Hepatic stellate cell (primary cell): ENCODE results near the gene AOPEP.
A peak's percentile ranks its signal among the peaks of the same experiment; 100 is the strongest.

Experiments
- DNase-seq: peaks from one replicate; pipeline ENCODE4 v3.0.0; 2011; ENCODE audit warnings: low spot score

Gene AOPEP

DNA sequence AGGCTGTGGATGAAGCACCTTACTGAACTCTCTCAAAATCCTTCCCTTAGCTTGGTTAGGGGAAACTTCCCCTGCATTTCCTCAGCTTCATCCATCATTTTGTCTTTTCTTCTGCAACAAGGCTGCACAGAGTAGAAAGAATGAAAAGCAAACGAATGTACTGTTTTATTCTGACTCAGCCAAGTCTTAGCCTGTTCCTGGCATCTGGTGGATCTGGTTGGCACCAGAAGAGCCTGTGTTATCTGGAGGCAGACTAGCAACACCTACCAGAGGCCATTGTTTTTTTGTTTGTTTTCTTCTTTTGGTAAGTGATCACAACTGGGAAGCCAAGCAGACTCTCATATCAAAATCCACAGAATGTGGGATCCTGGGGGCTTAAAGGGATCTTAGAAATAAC is 390.3 kb downstream of the AOPEP start:
- DNase-seq = no peak

DNA sequence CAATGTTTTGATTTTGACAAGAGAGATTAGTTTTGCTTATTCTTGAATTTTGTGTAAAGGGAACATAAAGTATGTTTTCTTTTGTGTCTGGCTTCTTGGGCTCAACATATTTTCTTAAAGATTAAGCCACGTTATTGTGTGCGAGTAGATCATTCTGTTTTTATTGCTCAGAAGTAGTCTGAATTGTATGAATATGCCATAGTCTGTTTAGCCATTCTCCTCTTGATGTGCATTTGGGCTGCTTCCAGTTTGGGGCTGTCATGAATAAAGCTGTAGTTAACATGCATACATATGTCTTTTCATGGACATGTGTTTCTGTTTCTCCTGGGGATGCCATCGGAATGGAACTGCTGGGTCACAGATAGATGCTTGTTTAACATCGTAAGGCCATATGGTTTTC is 392.1 kb downstream of the AOPEP start:
- no peak for DNase-seq

DNA sequence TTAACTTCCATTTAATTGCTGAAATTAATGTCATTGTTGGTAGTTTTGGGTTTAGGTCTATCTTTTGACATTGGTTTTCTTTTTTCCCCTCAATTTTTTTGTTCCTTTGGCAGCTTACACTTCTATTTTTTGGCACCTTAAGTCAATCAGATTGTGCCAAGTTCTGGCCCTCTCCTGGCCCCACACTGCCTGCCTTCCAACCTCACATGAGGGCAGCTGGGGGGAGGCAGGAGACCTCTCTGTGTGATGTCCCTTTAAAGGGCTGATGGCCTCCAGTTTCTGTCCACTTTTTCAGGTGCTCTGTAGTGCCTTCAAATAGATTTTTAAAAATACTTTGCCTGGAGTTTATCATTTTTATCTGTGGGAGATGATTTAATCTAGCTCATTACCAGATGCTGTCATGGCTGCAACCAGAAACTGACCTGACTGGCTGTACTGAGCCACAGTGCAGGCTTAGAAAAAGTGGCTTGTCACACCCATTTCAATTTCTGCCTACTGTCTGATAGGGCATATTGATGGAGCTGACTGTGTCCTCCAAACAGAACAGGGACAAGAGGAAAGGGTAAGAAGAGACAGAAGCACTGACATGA is 394.4 kb downstream of the AOPEP start:
- no peak for DNase-seq

DNA sequence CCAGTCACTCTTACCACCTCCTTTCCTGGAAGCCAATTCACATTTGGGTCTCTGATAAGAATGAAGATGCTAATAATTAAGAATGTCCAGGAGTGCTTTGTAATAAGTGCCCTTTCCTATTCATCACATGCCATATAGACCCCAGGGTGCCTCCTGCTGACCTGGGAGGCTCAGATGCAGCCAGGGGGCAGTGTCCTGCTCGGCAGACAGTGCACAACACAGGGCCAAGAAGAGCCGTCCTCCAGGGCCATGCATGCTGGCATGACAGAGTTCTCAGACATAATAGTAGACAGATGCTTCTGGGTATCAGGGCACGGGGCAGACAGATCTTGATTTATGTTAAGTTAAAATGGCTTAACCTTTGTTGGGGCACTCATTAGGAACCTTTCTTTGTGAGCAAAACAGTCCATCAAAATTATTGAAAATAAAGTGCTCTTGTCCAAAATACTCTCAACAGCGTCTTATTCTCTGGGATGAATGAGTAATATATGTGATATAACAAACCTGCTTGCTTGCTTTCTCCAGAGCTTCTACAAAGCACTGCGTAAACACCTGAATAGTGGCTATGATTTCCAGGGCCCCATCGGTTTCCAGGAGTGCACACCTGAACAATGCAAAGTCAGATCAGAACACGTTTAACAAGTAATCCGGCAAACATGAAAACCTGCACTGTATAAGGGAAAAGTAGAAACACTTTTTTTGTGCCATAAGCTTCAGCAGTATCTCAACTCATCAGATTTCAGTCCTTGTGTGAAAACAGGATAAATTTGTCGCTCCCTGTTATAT is 398.3 kb downstream of the AOPEP start:
- DNase-seq = no peak

DNA sequence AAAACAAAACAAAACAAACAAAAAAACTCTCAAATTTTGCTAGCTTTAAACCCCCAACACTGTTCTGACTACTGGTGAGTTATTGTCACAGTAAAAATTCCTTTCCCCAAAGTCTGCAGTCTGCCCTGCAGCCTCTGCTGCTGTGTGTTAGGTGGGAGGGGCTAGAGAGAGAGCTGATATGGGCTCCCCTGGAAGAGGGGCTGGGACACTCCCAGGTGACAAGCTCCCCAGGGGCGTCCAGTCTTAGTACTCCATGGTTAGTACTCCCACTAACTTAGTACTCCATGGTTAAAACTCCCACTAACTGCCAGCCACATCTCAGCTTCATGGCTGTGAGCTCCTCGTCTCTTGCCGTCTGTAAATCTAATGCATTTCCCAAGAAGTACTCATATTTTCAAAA is 399.2 kb downstream of the AOPEP start:
- DNase-seq = no peak

DNA sequence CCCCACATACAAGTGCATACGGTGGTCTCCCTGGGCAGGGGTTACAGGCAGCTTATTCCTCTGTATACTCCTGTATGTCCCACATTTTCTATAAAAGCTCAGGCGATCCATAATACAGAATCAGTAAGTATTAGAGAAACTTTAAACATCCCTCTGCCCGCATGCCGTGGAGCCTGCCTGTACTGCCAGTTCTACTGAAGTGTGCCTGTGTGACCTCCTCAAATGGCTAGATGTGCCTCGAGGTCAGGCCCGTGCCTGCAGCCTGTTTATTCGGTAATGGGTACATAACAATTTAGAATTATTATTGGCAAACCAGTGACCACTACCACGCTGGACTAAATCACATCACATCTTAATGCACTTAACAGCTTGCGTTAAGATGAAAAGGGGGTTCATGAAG is 400.2 kb downstream of the AOPEP start:
- DNase-seq = no peak

DNA sequence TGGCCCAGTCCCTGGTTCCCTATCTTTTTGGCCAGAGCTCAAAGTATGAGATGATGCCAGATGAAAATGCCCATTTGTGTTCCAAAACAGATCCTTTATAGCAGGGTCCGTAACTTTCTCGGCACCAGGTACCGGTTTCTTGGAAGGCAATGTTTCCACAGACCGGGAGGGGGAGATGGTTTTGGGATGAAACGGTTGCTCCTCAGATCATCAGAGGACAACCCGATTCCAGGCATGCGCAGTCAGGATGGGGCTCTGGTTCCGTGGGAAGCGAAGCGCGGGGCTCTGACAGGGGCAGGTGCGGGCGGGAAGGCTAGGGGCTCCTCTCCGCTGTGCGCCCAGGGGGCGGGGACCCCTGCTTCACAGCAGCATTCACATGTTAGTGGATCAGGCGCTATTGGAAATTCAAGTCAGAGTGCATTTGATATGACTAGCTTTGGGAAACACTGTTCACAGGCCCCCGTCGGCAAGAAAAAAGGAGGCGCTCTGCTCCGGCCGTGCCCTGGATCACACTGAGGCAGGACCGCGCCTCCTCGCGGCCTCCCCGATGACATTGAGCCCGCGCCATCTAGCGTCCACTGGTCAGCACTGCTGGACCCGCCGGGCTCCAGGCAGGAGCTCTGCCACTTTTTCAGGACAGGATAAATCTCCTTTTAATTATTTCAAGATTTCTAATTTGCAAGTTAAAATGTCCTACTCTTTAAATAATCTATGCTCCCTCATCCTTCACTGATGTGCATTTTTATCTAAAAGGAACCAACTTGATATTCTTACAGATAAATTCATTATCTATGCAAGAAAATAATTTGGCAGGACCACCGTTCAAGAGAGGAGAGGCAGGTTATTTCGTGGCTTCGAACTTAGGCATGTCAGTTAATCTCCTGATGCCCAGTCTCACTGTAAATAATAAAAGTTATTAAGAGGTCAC is 401.0 kb downstream of the AOPEP start:
- peak; percentile 88 for DNase-seq

DNA sequence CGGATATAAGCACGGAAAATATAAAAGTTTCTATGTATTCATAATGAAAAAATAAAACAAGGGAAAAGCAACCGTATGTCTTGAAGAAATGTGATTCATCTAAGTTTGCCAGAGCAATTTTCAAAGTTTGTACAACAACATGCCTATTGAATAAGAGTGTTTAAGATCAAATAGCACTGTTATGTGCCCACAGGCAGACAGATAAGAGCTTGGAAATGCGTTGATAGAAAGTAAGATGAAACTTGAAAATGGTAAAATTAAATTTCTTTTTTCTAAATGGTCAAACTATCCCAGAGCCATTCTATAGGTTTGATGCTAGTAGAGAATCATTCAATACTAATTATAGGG is 401.7 kb downstream of the AOPEP start:
- DNase-seq = no peak

DNA sequence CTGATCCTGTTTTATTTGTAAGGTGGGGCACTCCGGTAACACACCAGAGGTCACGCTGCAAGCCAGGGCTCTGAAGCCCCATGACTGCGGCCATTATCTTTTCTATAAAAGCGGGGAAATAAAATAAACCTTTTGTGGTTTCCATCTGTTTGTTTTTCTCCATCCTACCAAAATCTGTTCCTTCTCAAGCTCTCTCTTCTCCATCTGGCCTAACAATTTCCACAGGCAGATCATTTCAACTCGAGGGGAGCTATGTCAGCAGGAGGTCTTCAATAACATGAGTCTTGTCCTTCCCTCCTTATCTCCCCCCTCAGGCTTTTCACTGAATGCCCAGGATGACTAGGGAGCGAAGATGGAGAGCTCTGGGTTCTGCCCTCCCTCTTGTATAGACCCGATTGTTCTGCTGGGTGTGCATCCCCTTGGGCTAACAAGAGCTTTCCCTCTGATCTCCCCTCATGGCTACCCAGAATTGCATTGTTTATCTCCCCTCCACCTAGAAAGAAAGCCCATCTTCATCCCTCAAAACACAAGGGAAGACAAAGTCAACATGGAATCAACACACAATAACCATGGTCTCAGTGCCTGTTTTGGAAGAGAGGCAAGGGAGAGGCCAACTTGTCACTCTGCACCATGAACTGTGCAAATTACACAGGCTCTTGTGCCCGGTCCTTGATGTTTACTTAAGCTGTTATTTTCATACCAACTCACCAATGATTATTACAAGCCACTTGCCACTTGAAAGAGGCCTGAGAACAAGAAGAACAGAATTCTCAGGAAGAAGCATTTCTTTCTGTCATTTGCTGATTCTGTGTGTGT is 403.2 kb downstream of the AOPEP start:
- DNase-seq = no peak

DNA sequence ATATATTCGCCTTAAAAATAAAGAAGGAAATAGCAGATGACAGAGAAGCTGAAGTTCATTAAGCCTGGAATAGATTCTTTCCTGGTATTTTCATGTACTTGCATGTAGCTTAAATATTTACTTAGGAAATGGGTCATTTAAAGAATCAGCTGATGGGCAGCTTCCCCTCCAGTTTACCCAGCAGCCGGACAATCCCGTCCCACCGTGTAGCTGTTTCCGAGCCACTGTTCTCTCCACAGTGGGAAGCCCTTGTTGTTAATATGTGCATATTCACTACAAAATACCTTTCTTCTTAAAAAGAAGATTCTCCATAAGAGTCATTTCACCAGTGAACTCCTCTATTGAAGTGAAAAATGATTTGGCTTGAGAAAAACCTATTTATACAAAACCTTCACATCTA is 404.0 kb downstream of the AOPEP start:
- DNase-seq = no peak

DNA sequence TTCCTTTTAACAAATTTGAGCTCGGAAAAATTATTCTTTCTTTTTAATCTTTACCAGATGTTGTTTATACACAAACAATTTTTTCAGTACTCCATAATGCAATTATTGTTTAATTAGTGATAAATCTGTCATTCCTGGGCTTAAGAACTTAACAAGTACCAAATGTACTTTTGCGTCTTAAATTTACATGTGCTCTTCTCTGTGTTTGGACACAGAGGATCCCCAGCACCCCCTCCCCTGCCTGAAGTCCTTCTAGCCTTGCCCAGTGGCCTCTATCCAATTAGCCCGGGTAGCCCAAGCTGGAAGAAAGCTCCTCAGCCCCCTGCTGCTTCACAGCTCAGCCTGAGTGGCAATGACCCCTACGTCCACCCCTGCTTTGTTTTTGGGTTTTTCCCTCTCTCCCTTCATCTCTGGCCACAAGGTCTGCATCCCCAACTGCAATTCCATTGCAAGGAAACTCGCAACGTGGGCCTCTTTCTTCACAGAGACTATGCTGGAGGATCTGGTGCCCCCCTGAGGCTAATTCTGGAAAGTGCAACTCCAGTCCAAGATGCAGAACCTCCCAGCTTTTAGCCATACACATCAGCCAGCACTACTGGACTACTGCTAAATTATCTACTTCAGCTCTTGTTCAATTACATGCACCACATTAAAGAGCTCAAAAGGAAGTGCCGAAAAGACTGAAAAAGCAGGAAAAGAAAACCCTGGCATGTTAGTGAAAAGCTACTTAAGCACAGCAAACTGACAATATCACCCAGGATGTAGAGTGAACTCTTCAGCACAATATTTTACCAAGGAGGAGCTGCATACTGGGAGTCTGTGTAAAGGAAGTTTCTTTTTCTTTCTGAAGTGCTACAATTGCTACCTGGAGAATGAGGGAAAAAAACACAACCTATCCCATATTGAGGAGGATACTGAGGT is 404.8 kb downstream of the AOPEP start:
- peak; percentile 80 for DNase-seq

DNA sequence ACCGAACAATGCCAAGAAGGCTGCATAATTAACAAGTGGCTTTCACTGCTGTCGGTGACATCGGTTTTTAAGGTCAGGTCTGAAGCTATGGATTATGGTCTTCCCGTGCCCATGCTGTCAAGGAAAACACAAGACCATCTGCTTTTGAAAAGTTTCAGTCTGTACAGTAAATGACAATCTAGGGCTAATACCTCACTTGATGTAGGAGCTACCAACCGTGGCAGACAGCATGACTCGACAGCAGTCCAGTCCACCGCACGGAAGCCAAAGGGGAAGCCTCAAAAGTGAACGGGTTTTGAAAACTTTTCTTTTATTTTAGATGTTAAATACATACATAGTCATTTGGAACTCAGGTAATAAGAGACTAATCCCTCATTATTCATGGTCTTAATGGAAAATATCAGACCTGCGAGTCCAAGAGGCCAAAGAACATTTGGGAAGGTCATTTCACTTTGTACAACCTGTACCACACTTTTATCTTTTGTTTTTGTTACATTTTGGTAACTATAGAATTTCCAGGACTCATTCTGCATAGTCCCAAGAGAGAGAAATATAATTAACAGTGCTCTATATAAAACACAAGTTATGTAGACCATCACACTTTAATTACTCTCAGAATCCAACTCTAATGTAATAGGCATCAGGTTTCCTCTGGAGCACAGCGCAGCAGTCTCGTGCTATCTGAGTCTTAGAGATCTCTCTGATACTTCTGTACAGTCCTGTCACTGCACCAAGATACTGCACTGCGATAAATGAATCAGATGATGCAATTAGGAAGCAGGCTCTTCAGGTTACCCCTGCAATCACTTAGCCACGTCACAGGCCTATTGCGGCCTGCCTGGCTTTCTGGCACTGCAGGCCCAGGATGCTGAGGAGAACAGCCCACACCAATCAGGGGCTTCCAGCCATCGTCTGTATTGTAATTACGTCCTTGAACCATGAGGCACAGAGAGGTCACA is 406.1 kb downstream of the AOPEP start:
- no peak for DNase-seq

DNA sequence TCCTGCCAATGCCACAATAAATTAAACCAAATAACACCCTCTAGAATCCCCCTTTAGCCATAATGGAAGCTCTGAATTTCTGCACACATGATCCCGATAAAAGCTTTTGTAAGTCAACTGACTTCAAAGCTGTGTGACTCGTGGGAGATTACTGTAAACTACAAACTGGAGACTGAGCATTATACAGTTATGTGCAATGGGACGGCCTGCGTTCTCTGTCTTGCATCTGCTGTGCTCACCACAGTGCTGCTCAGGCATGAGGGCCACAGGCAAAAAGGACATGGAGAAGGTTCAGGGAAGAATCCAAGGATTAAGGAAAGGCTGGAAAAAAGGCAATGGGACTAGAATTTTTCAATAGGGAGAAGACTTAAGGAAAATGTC is 406.8 kb downstream of the AOPEP start:
- no peak for DNase-seq

DNA sequence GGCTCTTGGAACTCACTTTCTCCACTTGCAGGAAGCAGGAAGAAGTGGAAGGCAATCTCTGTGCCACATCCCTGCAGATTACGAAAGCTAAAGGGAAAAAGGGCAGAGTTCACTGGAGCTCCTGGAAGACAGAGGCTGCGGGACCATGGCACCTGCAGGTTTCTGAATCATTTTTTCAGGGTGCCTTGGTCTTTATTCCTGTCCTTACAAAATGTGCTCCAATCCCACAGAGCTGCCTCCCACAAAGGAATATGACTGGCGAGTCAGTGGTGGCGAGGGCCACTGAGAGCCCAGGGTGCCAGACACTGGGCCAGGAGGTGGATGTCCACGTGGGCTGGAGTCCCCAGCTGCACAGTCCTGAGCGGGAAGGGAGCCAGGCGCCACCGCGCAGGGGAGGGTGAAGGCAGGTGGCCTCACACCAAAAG is 408.0 kb downstream of the AOPEP start:
- no peak for DNase-seq

DNA sequence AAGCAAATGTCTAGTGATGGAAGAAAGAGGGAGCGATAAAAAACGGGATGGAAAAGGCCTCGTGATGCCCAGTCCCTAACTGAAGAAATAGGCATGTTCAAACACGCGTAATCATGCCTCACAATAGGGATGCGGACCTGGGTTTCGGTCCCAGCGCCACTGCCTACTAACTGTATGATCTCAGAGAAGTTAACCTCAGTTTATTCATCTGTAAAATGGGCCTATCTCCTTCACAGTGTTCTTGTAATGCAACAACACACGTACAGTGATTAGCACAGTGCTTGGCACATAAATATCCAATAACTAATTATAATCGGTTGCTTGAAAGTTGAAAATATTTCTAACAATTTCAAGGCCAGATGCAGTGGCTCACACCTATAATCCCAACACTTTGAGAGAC is 409.3 kb downstream of the AOPEP start:
- DNase-seq = no peak
